Putamen (tissue), 1 donor: ENCODE measurements around the gene CDC42.
"Not testable (repeated sequence)": the region's sequence is repeated elsewhere in the genome, so short reads cannot be mapped to it uniquely, and the experiment has no call there.

Experiments
- DNase-seq: peaks from one replicate; pipeline ENCODE4 v3.0.0-alpha.2; 2016; ENCODE audit warnings: low spot score

Gene CDC42

GRCh38 chr1:22052115-22053016 is at the start of gene CDC42:
TSS of gene CDC42 (plus strand) at chr1:22052709. CDS start at chr1:22078479, 25,770 bp downstream.
- peak; percentile 98 for DNase-seq

- DNase-seq = not testable (repeated sequence)
Observed at GRCh38 chr1:22002875-22003274, 49.6 kb upstream of the CDC42 start.

GRCh38 chr1:22003959-22004358 is 48.5 kb upstream of the CDC42 start:
- DNase-seq = not testable (repeated sequence)

- DNase-seq = not testable (repeated sequence)
Observed at GRCh38 chr1:22005261-22006149, 47.0 kb upstream of the CDC42 start.

- not testable (repeated sequence) for DNase-seq
Observed at GRCh38 chr1:22006736-22007135, 45.8 kb upstream of the CDC42 start.

GRCh38 chr1:22007262-22007661 is 45.2 kb upstream of the CDC42 start:
- DNase-seq = not testable (repeated sequence)

GRCh38 chr1:22009566-22009965 is 42.9 kb upstream of the CDC42 start:
- not testable (repeated sequence) for DNase-seq

- not testable (repeated sequence) for DNase-seq
Observed at GRCh38 chr1:22012752-22013151, 39.8 kb upstream of the CDC42 start.

- DNase-seq = not testable (repeated sequence)
Observed at GRCh38 chr1:22014575-22015206, 37.8 kb upstream of the CDC42 start.

- no peak for DNase-seq
Observed at GRCh38 chr1:22018583-22019559, 33.6 kb upstream of the CDC42 start.

- no peak for DNase-seq
Observed at GRCh38 chr1:22021061-22021460, 31.4 kb upstream of the CDC42 start.

GRCh38 chr1:22024485-22025367 is 27.8 kb upstream of the CDC42 start:
- peak; percentile 82 for DNase-seq

- peak; percentile 49 for DNase-seq
Observed at GRCh38 chr1:22025368-22026155, 26.9 kb upstream of the CDC42 start.

GRCh38 chr1:22026924-22027289 is 25.6 kb upstream of the CDC42 start:
- no peak for DNase-seq

- no peak for DNase-seq
Observed at GRCh38 chr1:22030057-22030456, 22.5 kb upstream of the CDC42 start.

- DNase-seq = no peak
Observed at GRCh38 chr1:22030473-22030872, 22.0 kb upstream of the CDC42 start.

GRCh38 chr1:22031214-22031962 is 21.1 kb upstream of the CDC42 start:
- no peak for DNase-seq

GRCh38 chr1:22034834-22035233 is 17.7 kb upstream of the CDC42 start:
- DNase-seq = not testable (repeated sequence)
